HepG2 (cell line): ENCODE results near the gene RLF.

Source experiments
- CTCF ChIP-seq: sonication (generic); formaldehyde crosslinking; IDR thresholded peaks from 2 replicates; pipeline ENCODE4 v1.5.0; 2020; ENCODE audit warnings: mild to moderate bottlenecking, missing genetic modification reagents, moderate library complexity
- HCFC1 ChIP-seq: fragments of 150-350 bp; IDR thresholded peaks from 2 replicates; pipeline ENCODE4 v1.6.1; 2014; ENCODE audit warnings: low read depth, low read length
- KDM1A ChIP-seq: IDR thresholded peaks from 2 replicates; pipeline ENCODE4 v1.6.1; 2016; ENCODE audit warnings: missing compliant biosample characterization
- MAFK ChIP-seq, 2 experiments: IDR thresholded peaks in 1 of 2; conservative IDR thresholded peaks in 1 of 2; 2 replicates each; pipeline ENCODE4 v1.6.1; 2011; ENCODE audit warnings: improper control_type of control experiment in 2 of 2, low read length in 2 of 2
- MYC ChIP-seq: sonication (generic); formaldehyde crosslinking; IDR thresholded peaks from 2 replicates; pipeline ENCODE4 v1.9.0; 2021; ENCODE audit warnings: missing genetic modification reagents, borderline replicate concordance
- POLR2AphosphoS5 ChIP-seq: IDR thresholded peaks from 2 replicates; pipeline ENCODE4 v1.6.1; 2012; ENCODE audit warnings: low read depth, low read length
- RFX5 ChIP-seq: IDR thresholded peaks from 2 replicates; pipeline ENCODE4 v1.6.1; 2011; ENCODE audit warnings: low read depth, low read length, improper control_type of control experiment
- SMAD3 ChIP-seq: sonication (generic); formaldehyde crosslinking; IDR thresholded peaks from 2 replicates; pipeline ENCODE4 v1.4.0; 2020; ENCODE audit warnings: missing genetic modification reagents
- SP1 ChIP-seq, 2 experiments: fragments of 450-650 bp in 1 of 2; sonication (generic) in 1 of 2; formaldehyde crosslinking in 1 of 2; IDR thresholded peaks; 2 replicates each; pipeline versions ENCODE4 v1.4.0 to v1.6.1; 2016 to 2020; ENCODE audit warnings: missing genetic modification reagents in 1 of 2
- ZBTB20 ChIP-seq: sonication (generic); formaldehyde crosslinking; IDR thresholded peaks from 2 replicates; pipeline ENCODE4 v1.8.1; 2023; ENCODE audit warnings: missing genetic modification reagents, low read depth, mild to moderate bottlenecking, borderline replicate concordance
- TF ChIP-seq, protein P1 (sequence below): IDR thresholded peaks from 2 replicates; pipeline ENCODE4 v1.6.1; 2012; ENCODE audit warnings: inconsistent platforms

DNA sequence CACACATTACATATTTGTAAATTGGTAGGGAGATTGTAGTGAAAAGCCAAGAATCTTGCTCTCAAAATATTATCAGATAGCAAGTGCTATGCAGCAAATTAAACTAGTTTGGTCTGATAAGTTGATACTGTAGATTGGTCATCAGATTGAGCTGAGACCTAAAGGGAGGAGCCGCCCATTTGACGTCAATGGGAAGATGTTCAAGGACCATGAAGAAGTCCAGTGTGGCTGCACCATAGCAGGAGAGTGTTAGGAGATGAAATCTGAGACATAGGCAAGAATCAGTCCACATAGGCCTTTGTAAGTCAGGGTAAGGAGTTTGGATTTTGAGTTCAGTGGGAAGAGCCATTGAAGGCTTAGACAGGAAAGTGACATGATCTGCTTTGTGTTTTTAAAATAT, 113.1 kb downstream of the RLF start:
- no peak for TF ChIP-seq MAFK (conservative IDR thresholded peaks at IDR 0.05 in 1 of 2, IDR thresholded peaks at IDR 0.05 in 1 of 2; ENCODE audit: low read length in 2 of 2)
- TF ChIP-seq, protein P1, sequence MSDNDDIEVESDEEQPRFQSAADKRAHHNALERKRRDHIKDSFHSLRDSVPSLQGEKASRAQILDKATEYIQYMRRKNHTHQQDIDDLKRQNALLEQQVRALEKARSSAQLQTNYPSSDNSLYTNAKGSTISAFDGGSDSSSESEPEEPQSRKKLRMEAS, result no peak
- no peak for TF ChIP-seq POLR2AphosphoS5
- TF ChIP-seq SMAD3 (CRISPR knock-in tag), result no peak
- TF ChIP-seq KDM1A (CRISPR knock-in tag), result no peak
- TF ChIP-seq SP1 (IDR thresholded peaks at IDR 0.05), result no peak
- TF ChIP-seq SP1 (CRISPR knock-in tag; IDR thresholded peaks at IDR 0.05), result no peak
- no peak for TF ChIP-seq ZBTB20 (CRISPR knock-in tag)
- no peak for TF ChIP-seq MYC (CRISPR knock-in tag)
- TF ChIP-seq RFX5, result no peak
- no peak for TF ChIP-seq HCFC1
- TF ChIP-seq CTCF (CRISPR knock-in tag), result no peak
